GM12864 (cell line): ENCODE results near the gene SNRNP27.
A peak's percentile ranks its signal among the peaks of the same experiment; 100 is the strongest.
"Not testable (repeated sequence)": the region's sequence is repeated elsewhere in the genome, so short reads cannot be mapped to it uniquely, and the experiment has no call there.

Source experiments
- DNase-seq: peaks from one replicate; pipeline ENCODE4 v3.0.0-alpha.2; 2011; ENCODE audit warnings: low read depth
- H3K4me3 ChIP-seq: 2 replicates; pipeline ENCODE4 v1.5.1; 2011; ENCODE audit warnings: mild to moderate bottlenecking, low read depth, low read length, control low read depth
- TF ChIP-seq, protein P1 (sequence below): IDR thresholded peaks from 2 replicates; pipeline ENCODE4 v1.5.1; 2011; ENCODE audit warnings: low read depth, mild to moderate bottlenecking, moderate library complexity, low read length, control low read depth, inconsistent platforms; ENCODE audit errors: missing control alignments

SNRNP27 gene

DNA sequence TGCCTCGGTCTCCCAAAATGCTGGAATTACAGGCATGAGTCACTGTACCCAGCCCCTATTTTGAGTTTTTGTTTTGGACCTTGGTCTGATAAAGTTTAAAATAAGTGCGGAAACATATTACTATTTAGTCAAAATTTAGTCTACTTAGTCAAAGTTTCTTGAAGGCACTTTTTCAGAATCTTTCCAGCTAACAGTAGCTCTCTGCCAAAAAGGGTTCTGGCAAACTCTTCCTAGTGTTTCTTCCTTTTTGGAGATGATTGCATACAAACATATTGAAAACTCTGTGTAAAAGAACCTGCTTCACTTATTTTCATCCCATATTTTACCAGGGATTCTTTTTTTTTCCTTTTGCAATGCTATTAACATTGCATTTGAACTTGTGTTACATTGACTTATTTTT lies 35.5 kb upstream of the SNRNP27 start:
- H3K4me3 ChIP-seq = no peak overlapping the region
- TF ChIP-seq, protein P1, sequence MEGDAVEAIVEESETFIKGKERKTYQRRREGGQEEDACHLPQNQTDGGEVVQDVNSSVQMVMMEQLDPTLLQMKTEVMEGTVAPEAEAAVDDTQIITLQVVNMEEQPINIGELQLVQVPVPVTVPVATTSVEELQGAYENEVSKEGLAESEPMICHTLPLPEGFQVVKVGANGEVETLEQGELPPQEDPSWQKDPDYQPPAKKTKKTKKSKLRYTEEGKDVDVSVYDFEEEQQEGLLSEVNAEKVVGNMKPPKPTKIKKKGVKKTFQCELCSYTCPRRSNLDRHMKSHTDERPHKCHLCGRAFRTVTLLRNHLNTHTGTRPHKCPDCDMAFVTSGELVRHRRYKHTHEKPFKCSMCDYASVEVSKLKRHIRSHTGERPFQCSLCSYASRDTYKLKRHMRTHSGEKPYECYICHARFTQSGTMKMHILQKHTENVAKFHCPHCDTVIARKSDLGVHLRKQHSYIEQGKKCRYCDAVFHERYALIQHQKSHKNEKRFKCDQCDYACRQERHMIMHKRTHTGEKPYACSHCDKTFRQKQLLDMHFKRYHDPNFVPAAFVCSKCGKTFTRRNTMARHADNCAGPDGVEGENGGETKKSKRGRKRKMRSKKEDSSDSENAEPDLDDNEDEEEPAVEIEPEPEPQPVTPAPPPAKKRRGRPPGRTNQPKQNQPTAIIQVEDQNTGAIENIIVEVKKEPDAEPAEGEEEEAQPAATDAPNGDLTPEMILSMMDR = no peak
- DNase-seq = no peak

DNA sequence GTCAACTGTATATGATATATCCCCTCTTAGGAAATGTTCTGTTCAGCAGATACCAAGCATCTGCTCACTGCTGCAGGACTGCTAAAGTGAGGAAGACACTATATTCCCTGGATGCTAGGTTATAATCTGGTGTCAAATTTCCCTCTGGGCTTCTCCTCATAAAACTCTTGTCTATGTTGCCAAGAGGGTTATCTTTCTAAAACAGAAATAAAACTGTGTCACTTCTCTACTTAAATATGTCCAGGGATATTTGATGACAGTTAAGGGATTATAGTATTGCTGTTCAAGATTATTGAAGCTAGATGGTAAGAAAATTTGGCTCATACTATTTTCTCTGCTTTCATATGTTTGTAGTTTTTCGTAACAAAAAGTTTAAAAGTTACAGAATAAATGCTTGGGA lies 30.5 kb upstream of the SNRNP27 start:
- TF ChIP-seq, protein P1 = no peak
- DNase-seq = no peak
- no peak overlapping the region for H3K4me3 ChIP-seq

DNA sequence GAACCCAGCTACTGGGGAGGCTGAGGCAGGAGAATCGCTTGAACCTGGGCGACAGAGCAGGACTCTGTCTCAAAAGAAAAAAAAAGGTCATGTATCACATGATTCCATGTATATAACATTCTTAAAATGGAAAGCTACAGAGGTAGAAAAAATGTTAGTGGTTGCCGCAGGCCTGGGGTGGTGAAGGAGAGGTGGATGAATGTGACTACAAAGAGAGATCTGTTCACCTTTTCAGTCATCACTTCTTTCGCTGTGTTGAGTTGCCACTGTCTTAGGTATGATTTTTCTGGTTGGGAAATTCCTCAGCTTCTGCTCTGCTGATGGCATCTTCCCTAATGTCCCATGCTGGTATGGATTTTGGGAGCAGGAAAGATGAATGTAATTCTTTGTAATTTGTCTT lies 5.3 kb upstream of the SNRNP27 start:
- H3K4me3 ChIP-seq = no peak overlapping the region

DNA sequence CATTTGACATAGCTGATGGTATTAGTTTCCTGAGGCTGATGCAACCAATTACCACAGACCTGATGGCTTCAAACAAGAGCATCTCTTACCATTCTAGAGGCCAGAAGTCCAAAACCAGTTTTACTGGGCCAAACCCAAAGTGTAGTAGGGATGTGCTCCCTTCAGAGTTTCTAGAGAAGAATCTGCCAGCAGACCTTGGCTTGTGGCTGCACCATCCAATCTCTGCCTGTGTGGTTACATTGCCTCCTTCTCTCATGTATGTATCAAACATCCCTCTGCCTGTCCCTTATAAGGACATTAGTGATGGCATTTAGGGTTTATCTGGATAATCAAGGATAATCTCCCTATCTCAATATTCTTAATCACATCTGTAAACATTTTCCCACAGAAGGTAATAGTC lies 4.5 kb upstream of the SNRNP27 start:
- TF ChIP-seq, protein P1 = no peak
- no peak for DNase-seq
- H3K4me3 ChIP-seq = no peak overlapping the region

More for the DNA sequence above, 5.3 kb upstream of the SNRNP27 start:
- TF ChIP-seq, protein P1 = no peak
- no peak for DNase-seq

DNA sequence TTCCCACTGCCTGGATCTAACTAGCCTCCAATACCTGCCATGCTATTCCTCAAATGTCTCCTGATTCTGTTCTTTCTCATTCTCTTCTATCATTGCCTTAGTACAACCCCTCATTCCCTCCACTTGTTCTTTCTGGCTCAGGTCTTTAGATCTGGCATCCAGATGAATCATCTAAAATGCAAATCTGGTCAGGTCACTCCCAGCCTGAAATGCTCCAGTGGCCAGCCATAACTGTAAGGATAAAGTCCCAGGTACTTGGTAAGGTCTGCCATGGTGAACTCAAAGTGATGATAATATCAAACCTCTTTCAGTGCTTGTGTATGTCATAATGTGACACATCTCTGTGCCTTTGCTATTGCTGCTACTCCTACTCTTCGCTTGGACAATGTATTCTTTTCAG lies 2.9 kb upstream of the SNRNP27 start:
- no peak for DNase-seq
- no peak overlapping the region for H3K4me3 ChIP-seq
- TF ChIP-seq, protein P1 = no peak

DNA sequence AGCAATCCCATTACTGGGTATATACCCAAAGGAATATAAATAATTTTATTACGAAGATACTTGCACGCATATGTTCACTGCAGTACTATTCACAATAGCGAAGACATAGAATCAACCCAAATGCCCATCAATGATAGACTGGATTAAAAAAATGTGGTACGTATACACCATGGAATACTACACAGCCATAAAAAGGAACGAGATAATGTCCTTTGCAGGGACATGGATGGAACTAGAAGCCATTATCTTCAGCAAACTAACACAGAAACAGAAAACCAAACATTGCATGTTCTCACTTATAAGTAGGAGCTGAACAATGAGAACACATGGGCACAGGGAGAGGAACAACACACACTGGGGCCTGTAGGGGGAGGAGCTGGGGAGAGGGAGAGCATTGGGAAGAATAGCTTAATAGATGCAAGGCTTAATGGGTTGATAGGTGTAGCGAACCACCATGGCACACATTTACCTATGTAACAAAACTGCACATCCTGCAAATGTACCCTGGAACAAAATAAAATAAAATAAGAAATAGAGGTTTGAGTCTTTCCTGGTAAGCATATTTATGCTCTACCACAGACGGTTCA lies 825 bp upstream of the SNRNP27 start:
- H3K4me3 ChIP-seq, DNase-seq: not testable (repeated sequence)

DNA sequence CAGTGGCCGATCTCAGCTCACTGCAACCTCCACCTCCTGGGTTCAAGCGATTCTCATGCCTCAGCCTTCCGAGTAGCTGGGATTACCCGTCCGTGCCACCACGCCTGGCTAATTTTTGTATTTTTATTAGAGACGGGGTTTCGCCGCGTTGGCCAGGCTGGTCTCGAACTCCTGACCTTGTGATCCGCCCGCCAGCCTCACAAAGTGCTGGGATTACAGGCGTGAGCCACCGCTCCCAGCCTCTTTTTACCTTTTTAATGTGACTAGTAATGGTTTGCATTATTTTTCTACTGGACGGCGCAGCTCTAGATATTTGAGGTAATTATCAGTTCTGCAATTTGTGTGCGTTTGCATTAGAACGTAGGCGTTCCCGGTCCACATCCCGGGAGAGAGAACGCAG lies 981 bp downstream of the SNRNP27 start:
- DNase-seq = not testable (repeated sequence)
- H3K4me3 ChIP-seq = peak overlapping the region; percentile 68

DNA sequence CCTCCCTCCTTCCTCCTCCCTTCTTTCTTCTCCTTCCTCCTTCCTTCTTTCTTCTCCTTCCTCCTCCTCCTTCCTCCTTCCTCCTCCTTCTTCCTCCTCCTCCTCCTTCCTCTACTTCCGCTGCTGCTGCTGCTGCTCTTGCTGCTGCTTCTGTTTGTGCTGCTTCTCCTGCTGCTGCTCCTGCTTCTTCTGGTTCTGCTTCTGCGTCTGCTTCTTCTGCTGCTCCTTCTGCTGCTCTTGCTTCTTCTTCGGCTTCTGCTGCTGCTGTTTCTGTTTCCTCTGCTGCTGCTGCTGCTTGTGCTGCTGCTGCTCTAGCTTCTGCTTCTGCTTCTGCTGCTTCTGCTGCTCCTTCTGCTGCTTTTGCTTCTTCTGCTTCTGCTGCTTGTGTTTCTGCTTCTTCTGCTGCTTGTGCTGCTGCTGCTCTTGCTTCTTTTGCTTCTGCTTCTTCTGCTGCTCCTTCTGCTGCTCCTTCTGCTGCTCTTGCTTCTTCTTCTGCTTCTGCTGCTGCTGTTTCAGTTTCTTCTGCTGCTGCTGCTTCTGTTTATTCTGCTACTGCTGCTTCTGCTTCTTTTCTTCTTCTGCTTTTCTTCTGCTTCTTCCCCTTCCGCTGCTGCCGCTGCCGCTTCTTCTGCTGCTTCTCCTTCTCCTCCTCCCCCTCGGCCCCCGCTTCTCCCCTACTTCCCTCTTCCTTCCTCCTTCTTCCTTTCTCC lies 8.6 kb downstream of the SNRNP27 start:
- H3K4me3 ChIP-seq = peak overlapping the region; percentile 26
- TF ChIP-seq, protein P1 = no peak
- no peak for DNase-seq
